AG10803 (cell line): ENCODE data around the gene PIK3R6.

Source experiments
- DNase-seq: peaks from one replicate; pipeline ENCODE4 v3.0.0; 2010; ENCODE audit warnings: low read depth
- H3K4me3 ChIP-seq: 2 replicates; pipeline ENCODE4 v1.5.1; 2011; ENCODE audit warnings: mild to moderate bottlenecking, low read length, control low read depth
- CTCF ChIP-seq: conservative IDR thresholded peaks from 2 replicates; pipeline ENCODE4 v1.5.1; 2011; ENCODE audit warnings: mild to moderate bottlenecking, low read length, control low read depth, inconsistent platforms

Gene PIK3R6

DNA sequence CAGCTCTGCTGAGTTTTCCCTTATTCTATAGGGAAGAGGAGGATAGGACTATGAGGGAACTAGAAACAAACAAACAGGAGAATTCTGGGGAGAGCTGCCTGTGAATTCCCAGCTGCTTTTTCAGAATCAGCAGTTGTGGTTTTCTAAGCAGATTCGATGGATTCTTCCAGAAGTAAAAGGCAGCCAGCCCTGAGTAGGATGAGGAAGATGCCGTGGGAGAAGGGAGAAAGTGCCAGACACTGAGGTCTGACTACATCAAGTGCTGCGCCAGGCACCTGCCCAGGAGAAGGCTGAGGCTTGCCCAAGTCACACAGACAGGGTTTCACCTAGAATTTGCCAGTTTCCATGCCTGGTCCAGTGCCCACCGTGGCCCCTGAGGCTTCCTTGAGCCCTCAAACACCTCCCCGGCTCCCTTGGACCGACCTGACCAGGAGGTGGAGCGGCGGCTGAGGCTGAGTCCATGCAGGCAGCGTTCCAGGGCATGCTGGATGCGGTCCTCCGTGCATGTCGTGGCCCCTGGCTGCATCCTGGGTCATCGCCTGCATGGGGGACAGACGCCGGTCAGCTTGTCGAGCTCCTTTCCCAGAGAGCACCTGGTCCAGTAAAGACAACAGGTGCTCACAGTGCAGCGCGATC lies 43.6 kb upstream of the PIK3R6 start:
- no peak for DNase-seq
- no peak for TF ChIP-seq CTCF
- no peak overlapping the region for H3K4me3 ChIP-seq

GRCh38 chr17:8909586-8910270 lies 42.3 kb upstream of the PIK3R6 start:
- DNase-seq, result no peak
- TF ChIP-seq CTCF, result no peak
- no peak overlapping the region for H3K4me3 ChIP-seq

GRCh38 chr17:8905331-8905730 lies 37.9 kb upstream of the PIK3R6 start:
- no peak for DNase-seq
- TF ChIP-seq CTCF, result no peak
- no peak overlapping the region for H3K4me3 ChIP-seq

- no peak overlapping the region for H3K4me3 ChIP-seq
- TF ChIP-seq CTCF, result no peak
- no peak for DNase-seq
Measured at GRCh38 chr17:8904686-8905085, 37.2 kb upstream of the PIK3R6 start.

DNA sequence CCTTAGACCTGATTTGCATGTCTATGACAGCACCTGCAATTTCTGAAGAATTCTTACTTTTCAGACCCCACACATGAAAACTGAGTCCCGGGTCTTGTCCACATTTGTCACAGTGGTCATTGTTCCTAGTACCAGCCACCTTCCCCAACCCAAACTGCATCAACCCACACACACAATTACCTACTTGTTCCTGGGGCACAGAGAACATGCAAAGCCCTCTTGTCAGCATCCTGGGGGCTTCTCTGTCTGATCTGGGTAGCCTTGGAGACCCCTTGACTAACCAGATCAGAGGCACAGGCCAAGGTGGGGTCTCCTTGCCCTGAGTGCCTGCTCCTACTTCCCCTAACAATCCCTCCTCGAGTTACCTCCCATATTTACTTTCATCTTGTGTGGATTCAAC lies 36.7 kb upstream of the PIK3R6 start:
- DNase-seq, result no peak
- no peak overlapping the region for H3K4me3 ChIP-seq
- TF ChIP-seq CTCF, result no peak

DNA sequence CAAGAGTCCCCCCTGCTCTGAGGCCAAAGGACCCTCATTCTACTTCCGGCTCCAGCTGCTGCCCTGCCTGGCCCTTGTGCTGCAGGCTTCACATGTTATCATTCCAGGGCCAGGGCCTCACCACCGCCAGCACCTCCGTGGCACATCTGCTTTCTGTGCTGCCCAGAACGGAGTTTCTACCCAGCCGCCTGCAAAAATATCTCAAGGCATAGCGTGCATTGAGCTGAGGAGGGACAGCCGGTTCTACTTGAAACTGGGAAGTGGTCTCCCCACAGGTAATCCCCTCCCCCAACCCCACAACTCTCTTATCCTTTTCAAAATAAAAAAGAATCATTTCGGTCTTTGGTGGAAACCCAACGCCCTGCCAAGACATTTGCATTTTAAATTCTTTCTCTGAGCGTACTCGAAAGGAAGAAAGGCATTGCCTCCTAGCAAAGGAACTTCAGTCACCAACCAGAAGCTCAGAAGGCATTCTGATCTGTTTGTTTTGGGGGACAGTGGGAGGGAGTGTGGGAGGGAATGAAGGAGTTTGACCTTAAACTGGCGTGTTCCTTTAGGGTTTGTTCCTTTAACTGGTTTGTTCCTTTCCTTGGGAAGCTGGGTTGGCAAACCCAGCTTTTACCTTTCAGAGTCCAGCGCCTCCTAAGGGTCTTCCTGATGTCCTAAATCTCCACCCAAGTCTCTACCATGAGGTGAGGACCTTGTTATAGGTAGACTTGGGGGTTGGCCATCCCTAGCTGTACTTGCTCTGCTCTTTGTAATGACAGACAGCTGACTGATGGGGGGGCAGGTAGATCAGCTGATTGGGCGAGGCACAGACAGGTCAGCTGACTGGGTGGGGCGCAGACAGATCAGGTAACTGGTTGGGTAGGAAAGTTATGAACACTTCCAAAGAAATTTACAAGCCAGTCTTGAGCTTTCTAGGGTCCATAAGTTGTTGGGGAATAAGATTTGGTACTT lies 33.4 kb upstream of the PIK3R6 start:
- no peak for DNase-seq
- no peak overlapping the region for H3K4me3 ChIP-seq
- no peak for TF ChIP-seq CTCF
